ENCODE measurements around the gene KLC3.
A peak's percentile ranks its signal among the peaks of the same experiment; 100 is the strongest.
"Not testable (repeated sequence)": the region's sequence is repeated elsewhere in the genome, so short reads cannot be mapped to it uniquely, and the experiment has no call there.

The KLC3 gene

DNA sequence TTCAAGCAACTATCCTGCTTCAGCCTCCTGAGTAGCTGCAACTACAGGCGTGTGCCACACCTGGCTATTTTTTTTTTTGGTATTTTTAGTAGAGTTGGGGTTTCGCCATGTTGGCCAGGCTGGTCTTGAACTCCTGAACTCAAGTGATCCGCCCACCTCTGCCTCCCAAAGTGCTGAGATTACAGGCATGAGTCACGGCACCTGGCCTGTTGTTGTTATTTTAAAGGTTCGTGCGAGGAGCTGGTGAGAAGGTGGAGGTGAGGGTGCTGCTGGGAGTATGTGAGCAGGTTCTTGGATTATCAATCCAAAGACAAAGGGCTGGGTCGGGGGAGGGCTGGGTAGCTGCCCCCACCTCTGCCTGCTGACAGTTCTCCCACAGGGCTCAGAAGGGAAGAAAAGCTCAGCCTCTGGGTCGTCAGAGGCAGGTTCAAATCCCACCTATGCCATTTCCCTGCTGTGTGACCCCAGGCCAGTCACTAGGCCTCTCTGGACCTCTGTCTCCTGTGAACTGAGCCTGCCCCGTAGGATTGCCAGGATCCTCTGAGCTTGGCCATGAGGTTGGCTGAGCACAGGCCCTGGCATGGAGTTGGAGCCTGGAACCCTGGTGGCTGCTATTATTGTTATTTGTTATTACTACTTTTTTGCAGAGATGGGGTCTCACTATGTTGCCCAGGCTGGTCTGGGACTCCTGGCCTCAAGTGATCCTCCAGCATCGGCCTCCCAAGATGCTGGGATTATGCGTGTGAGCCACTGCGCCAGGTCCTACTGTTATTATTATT lies 19.4 kb upstream of the KLC3 start:
- Histone ChIP-seq H3K9ac (ENCODE audit: low read depth, low read length) (no peak overlapping the region), H3K36me3 (ENCODE audit: insufficient read depth, low read length) (no peaks in the 10 kb centered on the region), H3K27me3 (ENCODE audit: control insufficient read depth, insufficient read depth, low read length) (peaks cover 38% of the 10 kb centered on the region), H3K9me3 (replicated peaks; ENCODE audit: low read length) (no peaks in the 10 kb centered on the region), H3K4me3 (ENCODE audit: low read length) (no peak overlapping the region), H3K4me2 (ENCODE audit: low read length) (no peak overlapping the region), H3K4me1 (ENCODE audit: control insufficient read depth, insufficient read depth, low read length) (no peaks in the 10 kb centered on the region)

DNA sequence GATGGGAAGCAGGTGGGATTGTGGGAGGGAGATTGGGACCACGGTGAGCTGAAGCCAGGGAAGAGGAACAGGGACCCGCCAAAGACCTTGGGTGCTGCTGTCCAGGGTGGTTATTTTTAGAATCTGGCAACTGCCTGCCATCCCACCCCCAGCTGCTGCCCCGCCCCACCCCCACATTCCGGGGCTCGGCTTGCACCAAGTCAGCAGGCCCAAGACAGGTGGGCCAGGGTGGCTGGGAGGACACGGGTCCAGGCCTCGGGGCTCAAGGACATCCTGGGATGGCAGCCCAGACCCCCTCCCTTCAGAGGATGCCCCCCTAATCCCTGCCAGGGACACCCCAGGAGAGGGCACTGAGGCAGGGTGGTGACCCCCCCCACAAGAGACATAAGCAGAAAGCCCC lies 18.7 kb upstream of the KLC3 start:
- H3K36me3 ChIP-seq (ENCODE audit: insufficient read depth, low read length) = no peaks in the 10 kb centered on the region
- H3K4me1 ChIP-seq (ENCODE audit: control insufficient read depth, insufficient read depth, low read length) = no peaks in the 10 kb centered on the region
- H3K4me3 ChIP-seq (ENCODE audit: low read length) = no peak overlapping the region
- no peak overlapping the region for H3K4me2 ChIP-seq (ENCODE audit: low read length)
- H3K9me3 ChIP-seq (replicated peaks; ENCODE audit: low read length) = no peaks in the 10 kb centered on the region
- H3K9ac ChIP-seq (ENCODE audit: low read depth, low read length) = no peak overlapping the region
- peaks cover 31% of the 10 kb centered on the region for H3K27me3 ChIP-seq (ENCODE audit: control insufficient read depth, insufficient read depth, low read length)

DNA sequence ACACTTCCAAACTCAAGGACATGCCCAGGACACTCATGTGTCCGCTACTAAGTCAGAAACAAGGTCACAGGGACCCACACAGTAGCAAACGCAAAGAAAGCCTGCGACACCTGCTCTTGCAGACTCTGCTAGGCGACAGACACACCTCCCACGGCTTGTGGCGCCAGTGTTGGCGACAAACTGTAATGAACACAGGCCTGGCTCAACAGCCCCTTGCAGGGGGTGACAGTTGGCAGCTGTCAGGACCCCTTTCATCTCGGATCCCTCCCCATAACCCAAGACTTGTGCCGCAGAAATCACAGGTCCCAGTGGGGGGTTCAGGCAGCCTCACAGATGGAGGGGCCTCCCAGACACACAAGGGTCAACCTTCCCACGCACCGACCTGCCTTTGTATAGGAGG lies 18.2 kb upstream of the KLC3 start:
- Histone ChIP-seq H3K4me2 (ENCODE audit: low read length) (no peak overlapping the region), H3K4me1 (ENCODE audit: control insufficient read depth, insufficient read depth, low read length) (no peaks in the 10 kb centered on the region), H3K9ac (ENCODE audit: low read depth, low read length) (no peak overlapping the region), H3K4me3 (ENCODE audit: low read length) (no peak overlapping the region), H3K9me3 (replicated peaks; ENCODE audit: low read length) (no peaks in the 10 kb centered on the region), H3K27me3 (ENCODE audit: control insufficient read depth, insufficient read depth, low read length) (peaks cover 31% of the 10 kb centered on the region), H3K36me3 (ENCODE audit: insufficient read depth, low read length) (no peaks in the 10 kb centered on the region)

DNA sequence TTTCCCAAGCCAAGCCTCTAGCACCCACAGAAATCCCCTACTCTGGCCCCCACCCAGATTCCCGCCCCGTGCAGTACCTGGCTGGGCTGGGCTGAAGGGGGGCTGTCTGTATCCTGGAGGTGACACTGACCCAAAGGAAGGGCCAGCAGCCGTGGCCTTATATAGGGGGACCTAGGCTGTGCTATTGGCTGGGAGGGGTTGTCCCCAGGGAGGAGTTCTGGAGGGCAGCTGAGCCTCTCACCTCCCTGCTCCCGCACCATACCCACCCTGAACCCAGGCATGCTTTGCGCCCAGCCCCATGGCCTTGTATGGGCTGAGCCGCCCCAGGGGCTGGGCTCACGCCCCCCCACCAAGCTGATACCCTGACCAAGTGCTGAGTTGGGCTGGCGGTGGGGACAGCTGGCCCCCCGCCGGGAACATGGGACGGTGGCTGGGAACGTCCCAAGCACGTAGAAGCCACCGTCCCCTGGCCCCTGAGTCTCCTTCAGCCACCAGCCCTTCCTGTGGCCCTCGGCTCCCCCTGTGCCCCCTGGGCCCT lies 17.7 kb upstream of the KLC3 start, which contains the start of gene CKM:
CKM (minus strand) TSS at position 132 of the 538 bp plus-strand sequence. CDS start 3,162 bp downstream, outside the sequence.
- Histone ChIP-seq H3K4me1 (ENCODE audit: control insufficient read depth, insufficient read depth, low read length) (no peaks in the 10 kb centered on the region), H3K27me3 (ENCODE audit: control insufficient read depth, insufficient read depth, low read length) (peaks cover 31% of the 10 kb centered on the region), H3K4me2 (ENCODE audit: low read length) (peak within 1 kb of the TSS; percentile 37), H3K36me3 (ENCODE audit: insufficient read depth, low read length) (no peaks in the 10 kb centered on the region), H3K9me3 (replicated peaks; ENCODE audit: low read length) (no peaks in the 10 kb centered on the region), H3K9ac (ENCODE audit: low read depth, low read length) (no peak within 1 kb of the TSS), H3K4me3 (ENCODE audit: low read length) (no peak within 1 kb of the TSS)

DNA sequence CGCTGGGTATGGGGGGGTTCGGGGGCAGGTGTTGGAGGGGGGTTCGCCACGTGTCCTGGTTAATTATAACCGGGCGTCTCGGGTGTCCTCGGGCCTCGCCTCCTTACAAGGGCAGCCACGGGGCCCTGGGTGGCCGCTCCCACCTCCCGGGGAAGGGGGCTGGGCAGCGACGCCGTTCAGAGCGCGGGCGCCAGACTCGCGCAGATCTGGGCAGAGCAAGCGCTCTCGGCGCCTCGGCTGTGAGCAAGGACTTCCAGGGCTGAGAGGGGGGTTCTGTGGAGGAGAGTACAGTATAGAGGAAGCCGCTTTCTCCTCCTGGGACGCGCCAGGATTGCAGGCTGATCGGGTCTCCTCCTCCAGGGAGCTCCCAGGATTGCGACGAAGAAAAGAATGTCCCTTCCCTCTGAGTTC lies 16.9 kb upstream of the KLC3 start:
- no peaks in the 10 kb centered on the region for H3K36me3 ChIP-seq (ENCODE audit: insufficient read depth, low read length)
- H3K4me2 ChIP-seq (ENCODE audit: low read length) = peak overlapping the region; percentile 37
- no peak overlapping the region for H3K9ac ChIP-seq (ENCODE audit: low read depth, low read length)
- H3K9me3 ChIP-seq (replicated peaks; ENCODE audit: low read length) = no peaks in the 10 kb centered on the region
- H3K4me3 ChIP-seq (ENCODE audit: low read length) = no peak overlapping the region
- no peaks in the 10 kb centered on the region for H3K4me1 ChIP-seq (ENCODE audit: control insufficient read depth, insufficient read depth, low read length)
- peaks cover 28% of the 10 kb centered on the region for H3K27me3 ChIP-seq (ENCODE audit: control insufficient read depth, insufficient read depth, low read length)

DNA sequence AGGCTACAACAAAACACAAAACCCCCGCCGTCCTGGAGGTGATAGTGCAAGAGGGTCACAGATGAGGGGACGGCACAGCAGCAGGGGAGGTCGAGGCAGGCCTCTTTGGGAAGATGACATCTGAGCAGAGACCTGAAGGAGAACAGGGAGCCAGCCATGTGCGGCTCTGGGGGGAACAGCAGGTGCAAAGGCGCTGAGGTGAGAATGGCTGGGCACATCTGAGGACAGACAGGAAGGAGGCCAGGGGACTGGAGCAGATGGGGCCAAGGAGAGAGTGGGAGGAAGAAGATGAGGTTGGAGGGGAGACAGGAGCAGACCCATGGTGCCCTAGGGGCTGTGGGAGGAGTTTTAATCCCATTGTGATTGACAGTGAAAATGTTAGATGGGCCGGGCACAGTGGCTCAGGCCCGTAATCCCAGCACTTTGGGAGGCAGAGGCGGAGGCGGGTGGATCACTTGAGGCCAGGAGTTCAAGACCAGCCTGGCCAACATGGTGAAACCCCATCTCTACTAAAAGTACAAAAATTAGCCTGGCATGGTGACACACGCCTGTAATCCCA lies 16.1 kb upstream of the KLC3 start:
- no peak overlapping the region for H3K4me3 ChIP-seq (ENCODE audit: low read length)
- H3K36me3 ChIP-seq (ENCODE audit: insufficient read depth, low read length) = no peaks in the 10 kb centered on the region
- H3K9me3 ChIP-seq (replicated peaks; ENCODE audit: low read length) = no peaks in the 10 kb centered on the region
- no peak overlapping the region for H3K9ac ChIP-seq (ENCODE audit: low read depth, low read length)
- no peaks in the 10 kb centered on the region for H3K4me1 ChIP-seq (ENCODE audit: control insufficient read depth, insufficient read depth, low read length)
- H3K27me3 ChIP-seq (ENCODE audit: control insufficient read depth, insufficient read depth, low read length) = peaks cover 22% of the 10 kb centered on the region
- no peak overlapping the region for H3K4me2 ChIP-seq (ENCODE audit: low read length)

DNA sequence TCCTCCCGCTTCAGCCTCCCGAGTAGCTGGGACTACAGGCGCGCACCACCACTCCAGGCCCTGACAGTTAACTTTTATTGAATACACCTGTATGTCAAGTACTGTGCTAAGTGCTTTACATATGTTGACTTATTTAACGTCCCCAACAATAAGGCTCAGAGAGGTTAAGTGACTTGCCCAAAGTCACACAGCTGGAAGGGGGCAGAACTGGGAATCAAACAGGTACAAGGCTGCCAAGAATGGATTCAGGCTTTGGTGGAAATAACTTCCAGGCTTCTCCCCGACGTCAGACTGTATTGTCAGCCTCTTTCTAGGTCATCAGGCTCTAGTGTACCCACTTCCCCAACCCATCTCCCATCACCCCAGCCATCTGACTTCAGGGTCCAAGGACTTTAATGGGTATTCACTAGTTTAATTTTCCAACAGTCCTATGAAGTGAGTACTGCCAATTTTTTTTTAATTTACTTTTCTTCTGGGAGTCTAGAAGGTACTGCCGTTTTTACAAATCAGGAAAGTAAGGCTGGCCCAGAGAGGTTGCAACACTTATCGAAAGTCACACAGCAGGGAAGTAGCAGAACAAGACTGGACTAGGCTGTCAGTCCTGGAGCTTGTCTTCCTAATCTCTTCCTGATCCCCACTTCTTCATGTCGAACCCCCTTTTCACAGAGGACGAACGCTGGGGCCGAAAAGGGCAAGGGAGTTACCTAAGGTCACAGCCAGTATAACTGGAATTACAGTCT lies 13.0 kb upstream of the KLC3 start:
- no peaks in the 10 kb centered on the region for H3K36me3 ChIP-seq (ENCODE audit: insufficient read depth, low read length)
- H3K27me3 ChIP-seq (ENCODE audit: control insufficient read depth, insufficient read depth, low read length) = peaks cover 16% of the 10 kb centered on the region
- no peak overlapping the region for H3K4me3 ChIP-seq (ENCODE audit: low read length)
- no peak overlapping the region for H3K4me2 ChIP-seq (ENCODE audit: low read length)
- H3K9me3 ChIP-seq (replicated peaks; ENCODE audit: low read length) = no peaks in the 10 kb centered on the region
- H3K9ac ChIP-seq (ENCODE audit: low read depth, low read length) = no peak overlapping the region
- no peaks in the 10 kb centered on the region for H3K4me1 ChIP-seq (ENCODE audit: control insufficient read depth, insufficient read depth, low read length)

DNA sequence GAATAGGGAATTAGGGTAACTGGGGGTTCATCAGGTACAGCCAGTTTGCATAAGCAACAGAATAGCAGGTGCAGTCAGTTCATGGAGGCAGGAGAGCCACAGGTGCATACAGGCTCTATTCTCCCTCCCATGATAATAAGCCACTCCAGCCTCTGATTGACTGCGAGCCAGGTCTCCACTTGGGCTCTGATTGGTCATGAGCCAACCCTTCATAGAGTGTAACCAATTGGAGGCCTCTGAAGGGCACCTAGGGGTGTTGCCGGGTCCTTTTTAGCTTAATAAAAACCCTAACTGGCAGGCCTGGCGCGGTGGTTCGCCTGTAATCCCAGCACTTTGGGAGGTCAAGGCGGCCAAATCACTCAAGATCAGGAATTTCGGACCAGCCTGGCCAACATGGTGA lies 9.1 kb upstream of the KLC3 start:
- H3K9ac ChIP-seq (ENCODE audit: low read depth, low read length) = no peak overlapping the region
- no peaks in the 10 kb centered on the region for H3K27me3 ChIP-seq (ENCODE audit: control insufficient read depth, insufficient read depth, low read length)
- H3K4me3 ChIP-seq (ENCODE audit: low read length) = no peak overlapping the region
- H3K4me2 ChIP-seq (ENCODE audit: low read length) = no peak overlapping the region
- H3K4me1 ChIP-seq (ENCODE audit: control insufficient read depth, insufficient read depth, low read length) = no peaks in the 10 kb centered on the region
- no peaks in the 10 kb centered on the region for H3K9me3 ChIP-seq (replicated peaks; ENCODE audit: low read length)
- no peaks in the 10 kb centered on the region for H3K36me3 ChIP-seq (ENCODE audit: insufficient read depth, low read length)

DNA sequence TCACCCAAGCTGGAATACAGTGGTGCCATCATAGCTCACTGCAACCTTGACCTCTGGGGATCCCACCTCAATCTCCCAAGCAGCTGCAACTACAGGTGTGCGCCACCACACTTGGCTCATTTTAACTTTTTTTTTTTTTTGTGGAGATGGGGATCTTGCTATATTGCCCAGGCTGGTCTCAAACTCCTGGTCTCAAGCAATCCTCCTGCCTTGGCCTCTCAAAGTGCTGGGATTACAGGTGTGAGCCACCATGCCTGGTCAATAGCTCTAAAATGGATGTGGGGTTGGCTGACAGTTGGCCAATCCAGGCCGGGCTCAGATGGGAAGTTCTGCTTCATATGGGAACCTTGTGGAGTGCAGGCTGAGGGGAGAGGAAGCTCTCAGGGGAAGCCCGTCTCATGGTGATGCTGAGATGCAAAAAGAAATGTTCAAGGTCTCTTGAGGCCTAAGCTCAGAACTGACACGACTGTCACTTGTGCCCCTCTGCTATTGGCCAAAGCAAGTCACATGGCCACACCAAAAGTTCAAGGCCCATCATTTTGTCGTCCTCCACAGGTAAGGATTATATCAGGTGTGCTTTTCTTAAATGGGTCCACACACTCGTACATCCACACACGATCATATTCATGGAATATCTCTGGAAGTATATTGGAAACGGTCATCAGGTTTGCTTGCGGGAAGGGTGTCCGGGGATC lies 6.8 kb upstream of the KLC3 start:
- Histone ChIP-seq H3K36me3 (ENCODE audit: insufficient read depth, low read length) (no peaks in the 10 kb centered on the region), H3K27me3 (ENCODE audit: control insufficient read depth, insufficient read depth, low read length) (no peaks in the 10 kb centered on the region), H3K4me3 (ENCODE audit: low read length) (no peak overlapping the region), H3K4me1 (ENCODE audit: control insufficient read depth, insufficient read depth, low read length) (no peaks in the 10 kb centered on the region), H3K9me3 (replicated peaks; ENCODE audit: low read length) (no peaks in the 10 kb centered on the region), H3K4me2 (ENCODE audit: low read length) (no peak overlapping the region), H3K9ac (ENCODE audit: low read depth, low read length) (no peak overlapping the region)

DNA sequence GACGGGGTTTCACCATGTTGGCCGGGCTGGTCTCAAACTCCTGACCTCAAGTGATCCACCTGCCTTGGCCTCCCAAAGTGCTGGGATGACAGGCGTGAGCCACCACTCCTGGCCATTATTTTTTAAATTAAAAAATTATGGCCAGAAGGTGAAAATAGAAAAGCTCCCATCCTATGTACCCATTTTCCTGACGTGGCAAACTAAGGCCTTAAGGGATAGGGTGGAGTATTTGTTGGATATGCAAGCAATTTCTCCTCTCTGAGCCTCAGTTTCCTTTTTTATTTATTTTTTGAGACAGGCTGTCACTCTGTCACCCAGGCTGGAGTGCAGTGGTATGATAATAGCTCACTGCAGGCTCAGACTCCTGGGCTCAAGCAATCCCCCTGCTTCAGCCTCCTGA lies 5.7 kb upstream of the KLC3 start:
- H3K4me3 ChIP-seq (ENCODE audit: low read length); H3K9ac ChIP-seq (ENCODE audit: low read depth, low read length); H3K4me1 ChIP-seq (ENCODE audit: control insufficient read depth, insufficient read depth, low read length); H3K4me2 ChIP-seq (ENCODE audit: low read length); H3K36me3 ChIP-seq (ENCODE audit: insufficient read depth, low read length); H3K27me3 ChIP-seq (ENCODE audit: control insufficient read depth, insufficient read depth, low read length); H3K9me3 ChIP-seq (replicated peaks; ENCODE audit: low read length): not testable (repeated sequence)

DNA sequence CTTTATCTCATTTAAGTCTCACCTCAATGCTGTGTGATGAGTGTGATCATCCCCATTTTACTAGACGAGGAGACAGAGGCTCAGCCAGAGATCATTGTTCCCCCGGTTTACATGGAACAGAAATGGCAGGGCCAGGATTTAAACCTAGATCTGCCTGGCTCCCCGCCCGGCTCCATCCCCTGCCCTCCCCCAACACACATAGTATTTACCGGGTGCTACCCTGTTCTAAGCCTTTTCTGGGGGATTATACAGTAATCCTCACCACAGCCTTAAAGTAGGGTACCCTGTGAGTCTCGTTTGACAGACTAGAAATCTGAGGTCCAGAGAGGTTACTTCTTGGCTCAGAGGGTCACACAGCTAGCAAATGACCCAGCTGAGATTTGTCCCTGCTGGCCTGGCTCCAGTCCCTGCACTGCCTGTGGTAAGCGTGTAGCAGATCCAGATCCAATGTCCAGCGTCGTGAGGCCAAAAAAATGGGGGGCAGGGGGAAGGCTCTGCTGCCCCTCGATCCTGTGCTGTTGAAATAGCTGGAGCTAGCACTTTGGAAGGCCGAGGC lies 3.8 kb upstream of the KLC3 start:
- Histone ChIP-seq H3K9ac (ENCODE audit: low read depth, low read length) (no peak overlapping the region), H3K4me2 (ENCODE audit: low read length) (no peak overlapping the region), H3K9me3 (replicated peaks; ENCODE audit: low read length) (no peaks in the 10 kb centered on the region), H3K4me1 (ENCODE audit: control insufficient read depth, insufficient read depth, low read length) (peaks cover 2% of the 10 kb centered on the region), H3K27me3 (ENCODE audit: control insufficient read depth, insufficient read depth, low read length) (peaks cover 12% of the 10 kb centered on the region), H3K4me3 (ENCODE audit: low read length) (no peak overlapping the region), H3K36me3 (ENCODE audit: insufficient read depth, low read length) (no peaks in the 10 kb centered on the region)
